ENCODE measurements around the gene IQCK.

Gene IQCK

GRCh38 chr16:19860166-19861041 lies 142.3 kb downstream of the IQCK start:
- no peak for DNase-seq (ENCODE audit: low spot score)

- no peak for DNase-seq (ENCODE audit: low spot score)
These were observed 143.1 kb downstream of the IQCK start for GRCh38 chr16:19861133-19861532.

DNA sequence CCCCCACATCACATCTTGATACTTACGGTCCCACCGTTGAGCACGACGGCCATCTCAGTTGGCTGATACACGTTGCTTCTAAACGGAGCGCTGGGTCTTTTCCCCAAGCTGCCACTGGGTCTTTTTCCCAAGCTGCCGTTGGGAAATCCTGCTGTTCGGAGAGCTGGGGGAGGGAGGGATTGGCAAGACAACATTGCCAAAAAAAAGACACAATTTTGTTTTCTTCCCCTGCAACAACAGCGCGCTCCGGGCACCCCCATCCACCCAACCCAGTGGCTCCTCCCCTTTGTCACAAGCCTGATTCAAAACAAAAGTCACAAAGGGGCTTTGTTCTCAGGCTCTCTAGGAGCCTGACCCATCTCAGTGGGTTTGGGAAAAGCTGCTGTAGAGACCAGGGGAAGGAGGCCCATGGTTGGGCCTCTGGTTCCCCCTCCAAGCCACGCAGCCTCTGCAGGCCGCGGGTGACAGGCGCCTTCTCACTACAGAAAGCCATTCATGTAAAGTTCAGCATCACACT lies 143.8 kb downstream of the IQCK start:
- peak; percentile 94 for DNase-seq (ENCODE audit: low spot score)

DNA sequence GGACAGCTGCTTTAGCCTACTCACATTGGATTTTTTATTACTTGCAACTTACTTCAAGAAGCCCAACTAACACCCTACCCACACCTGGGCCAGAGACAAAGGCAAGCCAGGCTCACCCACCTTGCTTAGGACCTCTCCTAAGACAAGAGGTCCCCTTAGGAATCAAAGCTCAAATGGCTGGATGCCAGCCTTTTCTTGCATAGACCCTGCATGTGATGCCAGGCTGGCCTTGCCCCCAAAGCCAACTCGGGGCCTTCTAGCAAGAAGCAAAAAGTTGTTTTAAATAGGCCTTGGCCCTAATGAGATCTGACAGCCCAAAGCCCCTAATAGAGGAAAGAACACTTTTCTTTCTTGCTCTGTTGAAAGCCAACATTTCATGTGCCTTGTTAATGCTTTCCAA lies 145.9 kb downstream of the IQCK start:
- DNase-seq (ENCODE audit: low spot score), result no peak

- DNase-seq (ENCODE audit: low spot score), result no peak
These were observed 146.5 kb downstream of the IQCK start for GRCh38 chr16:19864566-19864965.

DNA sequence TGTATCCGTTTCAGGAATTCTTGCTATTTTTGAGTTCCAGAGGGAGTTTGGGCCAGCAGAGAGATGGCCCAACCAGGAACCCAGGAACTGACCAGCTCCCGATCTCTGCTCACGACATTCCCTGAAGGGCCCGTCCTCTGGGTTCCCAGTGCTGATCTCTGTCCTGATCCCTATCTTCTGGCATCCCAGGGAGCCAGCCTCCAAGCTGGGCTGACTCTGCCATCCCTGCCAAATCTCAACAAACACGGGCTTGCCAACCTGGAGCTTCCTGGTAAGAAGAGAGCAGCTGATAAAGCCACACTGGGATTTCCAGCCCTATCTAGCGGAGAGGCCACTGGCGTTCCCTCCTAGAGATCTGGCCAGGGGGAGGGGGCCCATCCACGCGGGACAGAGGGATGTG lies 150.3 kb downstream of the IQCK start:
- no peak for DNase-seq (ENCODE audit: low spot score)

GRCh38 chr16:19871721-19872120 lies 153.7 kb downstream of the IQCK start:
- no peak for DNase-seq (ENCODE audit: low spot score)

- DNase-seq (ENCODE audit: low spot score), result peak; percentile 92
These were observed 154.2 kb downstream of the IQCK start for GRCh38 chr16:19872179-19872863.

GRCh38 chr16:19872935-19873334 lies 154.9 kb downstream of the IQCK start:
- DNase-seq (ENCODE audit: low spot score), result peak; percentile 79

DNA sequence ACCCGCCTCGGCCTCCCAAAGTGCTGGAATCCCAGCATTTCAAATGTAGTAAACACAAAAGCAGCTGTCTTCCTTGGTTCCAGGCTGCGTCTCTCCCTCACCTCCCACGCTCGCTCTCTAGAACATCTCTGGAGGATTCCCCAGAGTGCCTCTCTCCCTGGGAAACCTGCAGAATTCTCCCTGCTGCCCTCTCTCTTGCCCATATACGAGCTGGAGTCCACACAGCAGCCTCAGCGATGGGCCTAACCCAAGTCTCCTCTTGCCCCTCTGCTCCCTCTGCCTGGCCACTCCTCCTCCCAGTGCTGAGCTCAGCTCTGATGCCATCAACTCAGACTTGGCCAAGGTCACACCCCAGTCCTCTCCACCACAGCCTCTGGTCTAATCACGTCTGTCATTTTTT lies 156.0 kb downstream of the IQCK start:
- peak; percentile 33 for DNase-seq (ENCODE audit: low spot score)

GRCh38 chr16:19874851-19875546 lies 156.9 kb downstream of the IQCK start:
- no peak for DNase-seq (ENCODE audit: low spot score)

DNA sequence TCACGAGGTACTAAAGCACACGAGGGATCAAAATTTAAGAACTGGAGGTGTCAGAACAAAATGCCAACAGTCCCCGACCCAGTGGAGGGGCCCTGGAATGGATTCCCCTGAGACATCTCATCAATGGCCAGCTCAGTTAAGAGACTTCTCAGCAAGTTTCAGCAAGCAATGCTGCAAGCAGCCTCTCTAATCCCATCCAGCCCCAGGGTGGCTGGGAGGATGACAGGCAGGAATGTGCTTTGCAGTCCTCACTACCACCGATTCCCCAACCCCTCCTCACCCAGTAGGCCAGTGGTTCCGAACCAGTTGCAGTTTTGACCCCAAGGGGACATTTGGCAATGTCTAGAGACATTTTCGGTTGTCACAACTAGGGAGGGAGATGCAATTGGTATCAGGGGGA lies 157.8 kb downstream of the IQCK start:
- DNase-seq (ENCODE audit: low spot score), result no peak

GRCh38 chr16:19876501-19877059 lies 158.5 kb downstream of the IQCK start:
- peak; percentile 33 for DNase-seq (ENCODE audit: low spot score)

GRCh38 chr16:19878757-19879156 lies 160.7 kb downstream of the IQCK start:
- peak; percentile 49 for DNase-seq (ENCODE audit: low spot score)

GRCh38 chr16:19879241-19879792 lies 161.2 kb downstream of the IQCK start:
- DNase-seq (ENCODE audit: low spot score), result peak; percentile 47

DNA sequence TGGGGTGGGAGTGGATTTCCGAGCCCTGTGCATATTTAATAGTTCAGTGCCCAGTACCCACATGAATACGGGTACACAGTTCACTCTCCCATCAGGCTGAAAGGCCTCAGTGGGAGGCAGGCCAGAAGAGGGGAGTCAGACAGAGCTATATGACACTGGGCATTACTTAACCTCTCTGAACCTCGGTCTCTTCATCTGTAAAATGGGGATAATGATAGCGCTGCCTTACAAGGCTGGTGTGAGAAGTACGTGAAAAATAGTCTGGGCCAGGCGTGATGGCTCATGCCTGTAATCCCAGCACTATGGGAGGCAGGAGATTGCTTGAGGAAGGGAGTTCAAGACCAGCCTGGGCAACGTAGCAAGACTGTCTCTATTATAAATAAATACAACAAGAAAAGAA lies 163.0 kb downstream of the IQCK start:
- DNase-seq (ENCODE audit: low spot score), result no peak

DNA sequence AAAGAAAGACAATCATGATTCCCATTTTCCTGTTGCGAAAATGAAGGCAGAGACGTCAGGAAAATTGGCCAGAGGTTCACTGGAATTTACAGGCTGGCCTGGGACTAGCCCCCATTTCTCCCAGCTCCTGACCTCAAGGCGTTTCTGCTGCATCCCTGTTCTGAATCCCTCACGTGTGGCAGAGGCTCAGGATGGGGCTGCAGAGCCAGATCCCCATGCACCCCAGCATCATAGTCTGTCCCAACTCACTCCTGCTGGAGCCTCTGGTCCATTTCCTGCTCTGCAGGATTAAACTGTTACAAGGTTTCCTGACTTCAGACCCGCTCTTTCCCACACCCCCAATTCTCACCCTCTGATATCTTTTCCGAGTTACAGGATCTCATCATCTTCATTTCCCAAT lies 163.7 kb downstream of the IQCK start:
- no peak for DNase-seq (ENCODE audit: low spot score)

- peak; percentile 85 for DNase-seq (ENCODE audit: low spot score)
These were observed 164.1 kb downstream of the IQCK start for GRCh38 chr16:19882186-19882585.

- peak; percentile 68 for DNase-seq (ENCODE audit: low spot score)
These were observed 164.6 kb downstream of the IQCK start for GRCh38 chr16:19882646-19883045.

DNA sequence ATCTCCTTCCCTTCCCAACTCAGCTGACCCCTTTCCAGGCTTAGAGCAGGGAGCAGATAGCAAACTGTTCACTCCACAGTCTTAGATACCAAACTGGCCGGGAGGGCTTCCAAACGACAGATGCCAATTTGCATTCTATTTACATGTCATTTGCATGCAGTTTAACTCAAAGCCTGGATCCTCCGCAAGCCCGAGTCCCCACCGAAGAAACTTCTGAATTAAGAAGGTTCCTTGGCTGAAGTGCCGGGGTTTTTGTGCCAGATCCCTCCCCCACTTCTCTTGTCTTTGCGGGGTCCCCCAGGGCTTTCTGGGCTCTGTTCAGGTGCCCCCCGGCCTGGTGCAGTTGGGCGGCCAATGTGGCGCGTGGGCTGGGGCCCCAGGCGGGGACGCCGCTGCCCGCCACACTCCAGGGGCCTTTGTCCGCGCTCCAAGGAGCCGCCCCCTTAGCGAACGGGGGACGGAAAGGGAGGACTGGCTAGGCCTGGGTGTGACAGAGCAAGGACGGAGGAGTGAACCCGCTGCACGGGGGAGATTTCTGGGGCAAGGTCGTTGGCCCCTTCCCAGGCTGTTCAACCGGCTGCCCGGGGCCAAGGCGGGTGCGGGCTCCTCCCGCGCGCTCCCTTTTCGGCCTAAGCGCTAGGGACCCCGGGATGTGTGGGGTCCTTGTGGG lies 165.4 kb downstream of the IQCK start:
- DNase-seq (ENCODE audit: low spot score), result peak; percentile 85

DNA sequence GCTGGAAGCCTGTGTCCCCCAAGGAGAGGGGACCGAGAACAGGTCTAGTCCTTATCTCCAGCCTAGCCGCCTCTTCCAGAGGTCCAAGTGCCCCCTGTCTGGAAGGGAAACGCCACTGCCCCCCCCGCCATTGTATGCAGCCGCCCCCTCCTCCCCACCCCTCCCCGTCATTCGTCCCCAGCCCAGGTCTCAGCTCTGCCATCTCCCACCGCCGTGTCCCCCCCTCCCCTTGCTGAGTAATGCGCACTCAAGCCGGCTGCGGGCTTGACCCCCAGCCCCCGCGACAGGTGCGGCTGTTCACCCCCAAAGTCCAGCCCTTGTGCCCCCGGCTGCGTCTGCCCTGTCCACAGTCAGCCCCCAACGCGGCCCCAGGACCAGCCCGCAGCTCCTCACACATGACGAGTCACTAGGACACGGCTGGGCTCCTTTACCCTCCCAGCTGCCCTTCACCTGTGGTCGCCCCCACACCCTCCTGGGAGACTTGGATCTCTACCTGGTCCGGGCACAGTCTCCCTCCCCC lies 166.0 kb downstream of the IQCK start:
- DNase-seq (ENCODE audit: low spot score), result no peak

Measured in Ammon's horn (tissue), 1 donor.